GM18499 (cell line): ENCODE measurements around the gene CEP192.
"Not testable (repeated sequence)": the region's sequence is repeated elsewhere in the genome, so short reads cannot be mapped to it uniquely, and the experiment has no call there.

Source experiments
- ATAC-seq: cut with Tn5 transposase; IDR thresholded peaks from one replicate; pipeline ENCODE4 v1.9.1; 2021; ENCODE audit warnings: moderate number of reproducible peaks; ENCODE audit not compliant: insufficient read depth, unreplicated experiment

CEP192 gene

DNA sequence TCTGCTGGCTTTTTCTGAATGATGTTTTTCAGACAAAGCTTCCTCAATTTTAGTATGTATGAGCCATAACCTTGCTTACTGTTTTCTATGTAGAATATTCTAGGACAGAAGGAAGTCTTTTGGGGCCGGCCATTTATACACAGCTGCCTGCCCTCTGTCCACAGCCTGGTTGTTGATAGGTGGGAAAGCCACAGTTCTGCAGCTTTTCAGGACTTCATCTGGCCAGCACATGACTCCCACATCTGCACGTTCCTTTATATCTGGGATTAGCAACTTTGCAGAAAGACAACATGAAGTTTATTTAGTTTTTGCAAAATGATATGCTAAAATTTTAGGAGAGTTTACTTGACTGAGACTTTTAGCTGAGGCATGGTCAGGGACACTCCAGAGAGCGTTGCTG, 105.6 kb downstream of the CEP192 start:
- ATAC-seq = no peak

DNA sequence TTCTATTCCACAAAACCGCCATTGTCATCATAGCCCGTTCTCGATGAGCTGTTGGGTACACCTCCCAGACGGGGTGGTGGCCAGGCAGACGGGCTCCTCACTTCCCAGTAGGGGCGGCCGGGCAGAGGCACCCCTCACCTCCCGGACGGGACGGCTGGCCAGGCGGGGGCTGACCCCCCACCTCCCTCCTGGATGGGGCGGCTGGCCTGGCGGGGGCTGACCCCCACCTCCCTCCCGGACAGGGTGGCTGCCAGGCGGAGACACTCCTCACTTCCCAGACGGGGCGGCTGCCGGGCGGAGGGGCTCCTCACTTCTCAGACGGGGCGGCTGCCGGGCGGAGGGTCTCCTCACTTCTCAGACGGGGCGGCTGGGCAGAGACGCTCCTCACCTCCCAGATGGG, 106.9 kb downstream of the CEP192 start:
- not testable (repeated sequence) for ATAC-seq

DNA sequence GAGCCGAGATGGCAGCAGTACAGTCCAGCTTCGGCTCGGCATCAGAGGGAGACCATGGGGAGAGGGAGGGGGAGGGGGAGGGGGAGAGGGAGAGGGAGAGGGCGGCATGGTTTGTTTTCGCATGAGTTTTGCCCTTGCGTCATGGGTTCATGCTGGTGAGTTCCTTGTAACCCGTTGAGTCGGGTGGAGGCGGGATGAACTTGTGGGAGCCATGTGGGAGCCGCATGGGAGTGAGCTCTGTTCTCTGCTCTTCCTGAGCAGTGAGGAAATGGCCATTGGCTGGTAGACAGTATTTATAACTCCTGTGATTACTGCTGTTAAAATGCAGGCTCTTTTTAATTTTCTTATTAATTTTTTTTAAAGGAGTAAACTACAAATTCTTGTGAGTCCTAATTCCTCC, 108.0 kb downstream of the CEP192 start:
- ATAC-seq = no peak

DNA sequence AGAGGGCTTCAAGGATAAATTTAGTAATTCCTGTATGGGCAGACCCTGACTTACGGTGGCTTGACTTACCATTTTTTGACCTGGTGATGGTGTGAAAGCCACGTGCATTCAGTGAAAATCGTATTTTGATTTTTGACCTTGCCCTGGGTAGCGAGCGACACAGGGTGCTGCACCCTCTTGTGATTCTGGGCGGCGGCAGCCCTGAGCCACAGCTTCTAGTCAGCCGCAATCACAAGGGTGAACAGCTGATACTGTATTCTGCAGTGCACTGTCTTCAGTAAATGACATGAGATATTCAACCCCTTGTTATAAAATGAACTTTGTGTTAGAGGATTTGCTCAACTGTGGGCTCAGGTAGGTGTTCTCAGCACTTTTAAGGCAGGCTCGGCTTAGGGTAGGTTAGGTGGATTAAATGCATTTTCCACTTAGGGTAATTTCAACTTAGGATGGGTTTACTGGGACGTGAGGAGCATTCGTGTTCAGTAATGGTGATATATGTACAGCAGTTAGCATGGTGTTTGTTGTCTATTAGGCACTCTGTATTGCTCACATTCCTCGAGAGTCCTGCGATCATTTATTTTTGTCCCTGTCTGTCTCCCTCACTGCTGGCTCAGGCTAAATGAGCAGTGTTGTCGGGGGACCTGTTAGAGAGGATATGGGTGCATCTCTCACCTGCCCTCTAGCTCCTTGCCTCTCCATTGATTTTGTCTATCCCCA, 109.9 kb downstream of the CEP192 start:
- ATAC-seq = no peak

DNA sequence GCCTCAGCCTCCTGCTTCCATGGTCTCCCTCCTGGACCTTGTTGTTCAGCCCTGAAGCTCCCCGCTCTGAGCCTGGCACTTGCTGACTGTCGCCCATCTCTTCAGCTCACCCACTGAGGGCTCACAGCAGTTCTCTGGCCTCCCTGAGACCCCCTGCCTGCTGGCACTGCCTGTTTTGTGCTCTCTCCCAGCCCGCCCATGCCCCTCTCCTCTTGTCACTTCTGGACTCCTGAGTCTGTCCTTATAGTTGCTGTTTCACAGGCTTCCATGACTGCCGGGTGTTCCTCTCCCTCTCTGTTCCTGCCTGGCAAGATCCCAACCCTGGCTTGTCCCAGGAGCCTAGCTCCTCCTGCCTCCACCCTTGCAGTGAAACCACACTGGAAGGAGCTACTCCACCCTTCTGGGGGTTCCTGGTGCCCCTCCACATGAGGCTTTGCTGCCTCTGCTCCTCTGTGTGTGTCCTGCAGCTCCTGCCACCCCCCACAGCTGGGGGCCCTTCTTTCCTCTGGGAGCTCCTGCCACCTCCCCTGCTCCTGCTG, 110.6 kb downstream of the CEP192 start:
- no peak for ATAC-seq

DNA sequence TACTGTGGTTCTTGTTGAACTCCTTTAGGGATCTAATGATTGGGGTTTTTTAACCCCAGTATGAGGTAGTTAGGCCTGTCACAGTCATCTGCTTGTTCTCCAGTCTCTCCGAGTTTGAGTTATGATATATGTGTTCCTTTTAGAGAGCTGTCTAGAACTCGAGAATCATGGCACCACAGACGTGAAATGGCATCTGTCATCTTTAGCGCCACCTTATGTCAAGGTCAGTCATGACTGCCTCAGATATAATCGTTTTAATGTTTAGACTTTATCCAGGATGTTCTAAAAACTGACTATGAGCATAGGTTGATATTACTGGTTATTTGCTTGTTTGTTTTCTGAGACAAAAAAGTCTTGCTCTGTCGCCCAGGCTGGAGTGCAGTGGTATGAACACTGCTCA, 112.2 kb downstream of the CEP192 start:
- no peak for ATAC-seq

DNA sequence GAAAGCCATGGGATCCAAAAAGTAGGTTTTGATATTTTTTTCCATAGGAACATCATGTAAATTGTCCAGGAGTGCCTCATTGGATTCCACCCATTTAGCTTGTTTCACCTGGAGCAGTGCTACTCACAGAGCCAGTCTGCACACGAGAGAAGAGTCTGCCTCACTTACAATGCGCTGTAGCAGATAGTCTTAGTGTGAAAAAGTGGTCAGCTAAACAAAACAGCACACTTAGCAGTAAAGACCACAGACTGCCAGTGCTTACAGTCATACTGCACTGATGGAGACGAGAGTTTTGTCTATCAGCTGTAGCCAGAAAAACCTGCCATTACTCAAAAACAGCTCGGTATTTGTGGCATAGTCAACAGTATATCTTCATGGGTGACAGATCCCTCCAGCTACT, 113.9 kb downstream of the CEP192 start:
- no peak for ATAC-seq

DNA sequence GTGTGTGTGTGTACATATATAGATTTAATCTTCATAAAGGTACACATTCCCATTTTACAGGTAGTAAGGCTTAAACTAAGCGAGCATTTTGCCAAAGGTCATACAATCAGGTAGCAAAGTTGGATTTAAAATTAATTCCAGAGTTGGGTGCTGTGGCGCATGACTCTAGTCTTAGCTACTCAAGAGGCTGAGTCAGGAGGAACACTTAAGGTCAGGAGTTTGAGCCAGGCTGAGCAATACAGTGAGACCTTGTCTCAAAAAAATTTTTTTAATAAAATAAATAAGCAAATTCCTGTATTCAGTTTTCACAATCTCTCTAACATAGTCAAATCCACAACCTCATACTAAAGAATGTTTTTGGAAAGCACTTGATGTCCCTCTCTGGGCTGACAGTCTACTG, 115.9 kb downstream of the CEP192 start:
- ATAC-seq = no peak

DNA sequence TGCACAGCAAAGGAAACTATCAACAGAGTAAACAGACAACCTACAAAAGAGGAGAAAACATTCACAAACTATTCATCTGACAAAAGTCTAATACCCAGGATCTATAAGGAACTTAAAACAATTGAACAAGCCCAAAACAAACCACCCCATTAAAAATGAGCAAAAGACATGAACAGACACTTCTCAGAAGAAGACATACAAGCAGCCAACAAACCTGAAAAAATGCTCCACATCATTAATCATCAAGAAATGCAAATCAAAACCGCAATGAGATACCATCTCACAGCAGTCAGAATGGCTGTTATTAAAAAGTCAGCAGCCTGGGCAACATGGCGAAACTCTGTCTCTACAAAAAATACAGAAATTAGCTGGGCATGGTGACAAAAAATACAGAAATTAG, 117.2 kb downstream of the CEP192 start:
- ATAC-seq = no peak

DNA sequence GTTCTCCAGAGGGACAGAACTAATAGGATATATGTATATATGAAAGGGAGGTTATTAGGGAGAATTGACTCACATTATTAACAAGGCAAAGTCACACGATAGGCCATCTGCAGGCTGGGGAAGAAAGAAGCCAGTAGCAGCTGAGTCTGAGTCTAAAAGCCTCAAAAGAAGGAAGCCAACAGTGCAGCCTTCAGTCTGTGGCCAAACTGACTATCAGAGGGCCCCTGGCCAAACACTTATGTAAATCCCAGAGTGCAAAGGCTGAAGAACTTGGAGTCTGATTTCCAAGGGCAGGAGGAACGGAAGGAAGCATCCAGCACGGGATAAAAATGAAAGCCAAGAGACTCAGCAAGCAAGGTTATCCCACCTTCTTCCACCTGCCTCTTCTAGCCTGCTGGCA, 119.4 kb downstream of the CEP192 start:
- no peak for ATAC-seq

DNA sequence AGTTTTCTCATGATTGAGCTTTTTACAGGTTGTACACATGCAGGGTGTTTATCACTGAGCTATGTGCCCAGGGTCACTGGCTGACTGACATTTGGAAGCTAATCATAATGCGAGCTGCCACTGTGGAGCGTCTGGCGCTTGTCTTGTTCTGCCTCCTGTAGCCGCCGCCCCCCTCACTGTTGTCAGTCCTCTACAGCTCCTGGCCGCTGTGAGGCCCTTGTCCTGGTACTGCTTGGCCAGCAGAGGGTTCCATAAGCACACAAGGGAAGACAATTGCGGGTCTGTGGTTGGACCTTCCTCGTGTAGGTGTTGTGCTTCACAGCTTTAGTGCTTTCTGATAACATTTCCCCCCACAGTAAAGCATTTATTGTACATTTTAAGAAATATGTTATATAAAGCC, 121.8 kb downstream of the CEP192 start:
- ATAC-seq = no peak

DNA sequence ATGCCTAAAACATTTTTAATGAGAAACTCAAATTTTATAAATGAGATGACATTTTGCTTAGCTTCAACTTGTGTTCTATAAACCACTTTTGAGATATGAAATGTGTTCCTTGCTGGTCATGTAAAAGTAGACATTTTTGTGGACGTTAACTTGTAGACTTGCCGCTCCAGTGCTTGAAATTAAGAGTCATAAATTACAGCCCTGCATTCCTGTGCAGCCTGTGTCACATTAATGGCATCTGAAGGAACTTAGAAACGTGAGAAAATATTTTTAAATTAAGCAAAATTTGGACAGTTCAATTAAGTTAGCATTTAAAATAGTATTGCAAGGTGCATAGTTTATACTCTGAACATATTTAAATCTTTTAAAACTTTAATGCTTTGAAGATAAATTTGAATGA, 129.1 kb downstream of the CEP192 start:
- no peak for ATAC-seq

DNA sequence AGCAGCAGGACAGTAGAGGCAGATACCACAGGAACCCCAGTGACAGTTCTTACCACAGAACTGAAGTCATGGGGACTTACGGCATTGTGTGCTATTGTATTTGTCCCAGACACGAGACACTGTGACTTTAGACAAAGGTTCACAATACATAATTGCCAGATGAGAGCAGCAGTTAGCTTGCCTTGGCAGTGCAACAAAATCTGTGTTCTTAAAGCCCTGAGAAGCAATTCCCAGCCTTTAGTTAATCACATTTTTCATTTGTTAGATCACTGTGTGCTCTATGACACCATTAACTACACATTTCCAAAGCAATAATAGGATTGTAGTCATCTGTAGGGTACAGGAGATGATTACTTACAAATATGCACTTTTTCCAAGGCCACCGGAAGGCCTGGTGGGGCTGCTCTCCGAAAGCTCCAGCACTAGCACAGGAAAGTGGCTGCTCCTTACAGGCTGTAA, 129.8 kb downstream of the CEP192 start:
- ATAC-seq = no peak

DNA sequence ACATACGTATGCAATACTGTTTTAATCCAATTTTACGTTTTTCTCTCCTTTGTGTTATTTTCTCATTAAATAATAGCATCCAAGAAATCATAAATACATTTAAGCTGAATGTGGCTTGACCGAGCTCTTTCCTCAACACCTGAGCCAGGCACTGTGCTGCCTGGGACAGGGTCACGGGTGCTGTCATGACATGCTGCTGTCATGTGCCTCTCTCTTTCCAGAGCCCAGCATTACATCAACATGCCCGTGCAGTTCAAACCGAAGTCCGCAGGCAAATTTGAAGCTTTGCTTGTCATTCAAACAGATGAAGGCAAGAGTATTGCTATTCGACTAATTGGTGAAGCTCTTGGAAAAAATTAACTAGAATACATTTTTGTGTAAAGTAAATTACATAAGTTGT, 133.2 kb downstream of the CEP192 start:
- no peak for ATAC-seq

DNA sequence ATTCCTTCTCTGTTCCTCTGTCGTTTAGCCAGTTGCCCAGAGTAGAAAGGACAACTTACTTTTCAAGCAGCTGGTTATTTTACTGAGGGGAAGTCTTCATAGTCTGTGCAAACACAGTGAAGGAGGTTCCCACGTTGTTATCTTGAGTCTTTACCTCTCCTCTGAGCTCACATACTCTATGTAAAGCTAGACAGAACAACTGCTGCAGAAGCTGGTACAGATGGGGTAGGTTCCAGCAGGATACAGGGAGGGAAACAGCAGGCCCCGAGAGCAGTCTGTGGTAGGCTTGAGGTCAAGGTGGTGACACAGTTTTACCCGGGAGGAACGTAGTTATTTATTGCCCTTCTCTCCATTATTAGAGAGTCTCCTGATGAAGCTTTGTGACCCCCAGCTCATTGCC, 134.0 kb downstream of the CEP192 start:
- no peak for ATAC-seq

DNA sequence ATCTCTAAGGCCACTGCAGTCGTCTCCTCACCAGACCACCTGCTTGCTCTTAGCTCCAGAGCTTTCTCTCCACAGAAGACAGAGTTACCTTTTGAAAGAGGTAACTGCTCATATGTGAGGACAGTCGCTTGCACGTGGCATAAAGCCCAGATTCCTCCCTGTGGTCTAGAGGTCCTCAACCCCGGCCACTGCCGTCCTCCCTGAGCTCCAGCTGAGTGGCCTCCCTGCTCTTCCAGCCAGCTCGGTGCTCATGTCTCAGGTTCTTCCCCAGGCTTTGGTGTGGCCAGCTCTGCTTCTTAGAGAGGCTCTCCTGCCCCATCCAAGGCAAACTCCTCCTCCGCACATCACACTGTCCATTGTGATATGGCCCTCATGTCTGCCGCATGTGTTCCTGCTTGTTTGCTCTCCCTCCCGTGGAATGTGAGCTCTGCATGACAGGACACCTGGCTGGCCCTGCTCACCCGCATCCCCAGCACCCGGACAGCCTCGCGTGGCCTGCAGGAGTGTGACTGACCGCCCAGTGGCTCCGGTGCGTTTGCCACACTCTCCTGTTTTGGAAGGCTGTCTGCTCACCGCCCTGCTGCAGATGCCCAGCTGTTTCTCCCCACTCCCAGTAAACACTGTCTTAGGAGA, 135.9 kb downstream of the CEP192 start:
- ATAC-seq = no peak

DNA sequence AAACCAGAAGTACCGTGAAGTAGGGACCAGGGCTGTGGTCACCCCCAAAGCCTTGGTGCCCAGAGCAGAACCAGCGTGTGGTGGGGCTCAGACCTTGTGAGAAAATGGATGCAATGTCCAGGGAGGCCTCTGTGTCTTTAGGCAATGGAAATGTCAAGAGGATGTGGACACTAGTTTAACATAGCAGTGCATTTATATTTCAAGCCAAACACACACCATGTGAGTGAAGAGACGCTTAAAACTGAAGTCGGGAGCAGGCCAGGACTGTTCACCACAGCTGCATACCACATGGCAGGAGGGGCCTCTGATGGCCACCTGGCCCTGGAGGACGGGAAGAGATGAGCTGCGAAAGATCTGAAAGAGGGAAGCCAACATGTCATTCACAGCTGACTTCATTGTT, 140.1 kb downstream of the CEP192 start:
- ATAC-seq = no peak

DNA sequence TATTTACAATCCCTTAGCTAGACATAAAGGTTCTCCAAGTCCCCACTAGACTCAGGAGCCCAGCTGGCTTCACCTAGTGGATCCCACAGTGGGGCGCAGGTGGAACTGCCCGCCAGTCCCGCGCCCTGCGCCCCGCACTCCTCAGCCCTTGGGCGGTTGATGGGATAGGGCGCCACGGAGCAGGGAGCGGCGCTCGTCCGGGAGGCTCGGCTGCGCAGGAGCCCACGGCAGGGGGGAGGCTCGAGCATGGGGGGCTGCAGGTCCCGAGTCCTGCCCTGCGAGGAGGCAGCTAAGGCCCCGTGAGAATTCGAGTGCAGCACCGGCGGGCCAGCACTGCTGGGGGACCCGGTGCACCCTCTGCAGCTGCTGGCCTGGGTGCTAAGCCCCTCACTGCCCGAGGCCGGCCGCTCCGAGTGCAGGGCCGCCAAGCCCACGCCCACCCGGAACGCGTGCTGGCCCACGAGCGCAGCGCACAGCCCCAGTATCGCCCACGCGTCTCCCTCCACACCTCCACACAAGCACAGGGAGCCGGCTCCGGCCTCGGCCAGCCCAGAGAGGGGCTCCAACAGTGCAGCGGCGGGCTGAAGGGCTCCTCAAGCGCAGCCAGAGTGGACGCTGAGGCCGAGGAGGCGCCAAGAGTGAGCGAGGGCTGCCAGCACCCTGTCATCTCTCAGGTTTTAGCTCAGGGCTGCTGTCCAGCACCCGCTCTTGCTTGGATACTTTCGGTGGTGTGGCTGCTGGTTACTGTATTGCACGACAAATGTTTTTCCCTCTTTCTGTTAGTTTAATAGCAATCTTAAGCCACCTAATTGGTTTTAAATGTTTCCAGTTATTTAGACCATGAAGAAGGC, 143.6 kb downstream of the CEP192 start:
- no peak for ATAC-seq

DNA sequence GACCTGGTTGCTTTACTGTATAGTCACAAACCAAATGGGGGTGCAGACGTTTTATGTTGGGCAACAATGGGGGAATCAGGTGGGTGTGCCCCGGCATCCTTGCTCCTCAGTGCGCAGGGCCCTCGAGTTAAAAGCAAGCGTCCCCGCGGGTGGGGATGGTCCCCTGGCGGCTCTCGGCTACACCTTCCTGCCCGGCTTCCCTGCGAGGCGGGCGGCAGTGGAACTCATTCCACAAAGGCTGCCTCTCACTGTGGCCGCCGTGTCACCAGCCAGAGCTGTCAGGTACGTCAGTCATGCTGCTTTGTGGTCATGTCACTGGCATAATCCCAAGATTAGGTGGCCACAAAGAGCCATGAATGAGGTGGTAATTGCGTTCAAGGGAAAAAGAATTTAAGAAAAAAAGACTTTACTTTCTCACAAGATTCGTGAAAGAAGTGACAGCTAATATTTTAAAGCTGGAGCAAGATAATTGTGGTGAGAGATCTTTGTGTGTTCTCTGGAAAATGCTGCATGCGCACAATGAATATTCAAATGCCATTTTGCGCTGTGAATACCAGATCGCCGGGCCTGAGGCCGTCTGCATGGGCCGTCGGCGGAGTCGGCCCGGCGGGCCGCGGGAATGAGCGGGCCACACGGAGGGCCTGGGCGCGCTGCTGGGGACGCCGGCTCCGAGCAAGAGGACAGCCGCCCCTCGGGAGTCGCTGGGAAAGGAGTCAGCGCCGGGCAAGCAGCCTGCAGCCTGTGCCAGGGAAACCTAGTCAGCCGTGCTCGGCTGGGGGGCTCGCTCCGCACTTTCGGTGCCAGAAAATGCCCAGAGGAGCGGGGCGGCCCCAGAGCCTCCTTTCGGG, 145.1 kb downstream of the CEP192 start:
- no peak for ATAC-seq
